ENCODE data around the gene CRYGB. TPM values are rescaled to one million over a fixed set of nuclear protein-coding genes. Genes with fewer than 3 reads are reported as not detected.
"Not testable (repeated sequence)": the region's sequence is repeated elsewhere in the genome, so short reads cannot be mapped to it uniquely, and the experiment has no call there.

The CRYGB gene
- total RNA-seq, 1 donor from 2014 or later, result not detected

- no peak overlapping the region for H3K27ac ChIP-seq (ENCODE audit: low read depth, low read length)
- no peak overlapping the region for H3K4me3 ChIP-seq (ENCODE audit: low read length in 3 of 3)
- H3K4me1 ChIP-seq (ENCODE audit: control insufficient read depth in 3 of 3, insufficient read depth in 3 of 3, low read length in 3 of 3), result no peaks in the 10 kb centered on the region
- H3K9me3 ChIP-seq (ENCODE audit: control insufficient read depth in 3 of 3, low read length in 3 of 3), result no peaks in the 10 kb centered on the region
- no peak overlapping the region for H3K9ac ChIP-seq (ENCODE audit: low read depth in 1 of 3, low read length in 3 of 3)
- no peaks in the 10 kb centered on the region for H3K27me3 ChIP-seq (ENCODE audit: control insufficient read depth in 3 of 3, insufficient read depth in 3 of 3, low read length in 3 of 3)
- no peaks in the 10 kb centered on the region for H3K36me3 ChIP-seq (ENCODE audit: control insufficient read depth in 3 of 3, insufficient read depth in 3 of 3, low read length in 3 of 3)
These were observed 9.9 kb downstream of the CRYGB start for GRCh38 chr2:208135794-208136715.

- H3K4me3 ChIP-seq (ENCODE audit: low read length in 3 of 3), result no peak overlapping the region
- no peak overlapping the region for H3K9ac ChIP-seq (ENCODE audit: low read depth in 1 of 3, low read length in 3 of 3)
- no peak overlapping the region for H3K27ac ChIP-seq (ENCODE audit: low read depth, low read length)
- H3K27me3 ChIP-seq (ENCODE audit: control insufficient read depth in 3 of 3, insufficient read depth in 3 of 3, low read length in 3 of 3), result no peaks in the 10 kb centered on the region
- no peaks in the 10 kb centered on the region for H3K9me3 ChIP-seq (ENCODE audit: control insufficient read depth in 3 of 3, low read length in 3 of 3)
- H3K4me1 ChIP-seq (ENCODE audit: control insufficient read depth in 3 of 3, insufficient read depth in 3 of 3, low read length in 3 of 3), result no peaks in the 10 kb centered on the region
- no peaks in the 10 kb centered on the region for H3K36me3 ChIP-seq (ENCODE audit: control insufficient read depth in 3 of 3, insufficient read depth in 3 of 3, low read length in 3 of 3)
These were observed 10.9 kb downstream of the CRYGB start for GRCh38 chr2:208134928-208135586.

- H3K27ac ChIP-seq (ENCODE audit: low read depth, low read length), result no peak overlapping the region
- no peak overlapping the region for H3K4me3 ChIP-seq (ENCODE audit: low read length in 3 of 3)
- no peaks in the 10 kb centered on the region for H3K36me3 ChIP-seq (ENCODE audit: control insufficient read depth in 3 of 3, insufficient read depth in 3 of 3, low read length in 3 of 3)
- no peaks in the 10 kb centered on the region for H3K27me3 ChIP-seq (ENCODE audit: control insufficient read depth in 3 of 3, insufficient read depth in 3 of 3, low read length in 3 of 3)
- no peaks in the 10 kb centered on the region for H3K9me3 ChIP-seq (ENCODE audit: control insufficient read depth in 3 of 3, low read length in 3 of 3)
- H3K4me1 ChIP-seq (ENCODE audit: control insufficient read depth in 3 of 3, insufficient read depth in 3 of 3, low read length in 3 of 3), result no peaks in the 10 kb centered on the region
- no peak overlapping the region for H3K9ac ChIP-seq (ENCODE audit: low read depth in 1 of 3, low read length in 3 of 3)
These were observed 15.2 kb downstream of the CRYGB start for GRCh38 chr2:208130712-208131110.

- Histone ChIP-seq H3K36me3 (ENCODE audit: control insufficient read depth in 3 of 3, insufficient read depth in 3 of 3, low read length in 3 of 3) (no peaks in the 10 kb centered on the region), H3K9me3 (ENCODE audit: control insufficient read depth in 3 of 3, low read length in 3 of 3) (no peaks in the 10 kb centered on the region), H3K27me3 (ENCODE audit: control insufficient read depth in 3 of 3, insufficient read depth in 3 of 3, low read length in 3 of 3) (peaks cover 0 to 2% (median under 1%) of the 10 kb centered on the region in 3 donors), H3K4me3 (ENCODE audit: low read length in 3 of 3) (no peak within 1 kb of the TSS), H3K4me1 (ENCODE audit: control insufficient read depth in 3 of 3, insufficient read depth in 3 of 3, low read length in 3 of 3) (no peaks in the 10 kb centered on the region), H3K27ac (ENCODE audit: low read depth, low read length) (no peak within 1 kb of the TSS), H3K9ac (ENCODE audit: low read depth in 1 of 3, low read length in 3 of 3) (no peak within 1 kb of the TSS)
These were observed 15.9 kb downstream of the CRYGB start, which contains the start of gene CRYGC for GRCh38 chr2:208129744-208130711. CRYGC (minus strand) TSS chr2:208129828; CDS start chr2:208129792, 36 bp downstream.

GRCh38 chr2:208128136-208128535, 17.8 kb downstream of the CRYGB start:
- peaks cover 2 to 15% (median 12%) of the 10 kb centered on the region in 3 donors for H3K27me3 ChIP-seq (ENCODE audit: control insufficient read depth in 3 of 3, insufficient read depth in 3 of 3, low read length in 3 of 3)
- H3K27ac ChIP-seq (ENCODE audit: low read depth, low read length), result no peak overlapping the region
- no peak overlapping the region for H3K4me3 ChIP-seq (ENCODE audit: low read length in 3 of 3)
- no peak overlapping the region for H3K9ac ChIP-seq (ENCODE audit: low read depth in 1 of 3, low read length in 3 of 3)
- H3K9me3 ChIP-seq (ENCODE audit: control insufficient read depth in 3 of 3, low read length in 3 of 3), result no peaks in the 10 kb centered on the region
- H3K36me3 ChIP-seq (ENCODE audit: control insufficient read depth in 3 of 3, insufficient read depth in 3 of 3, low read length in 3 of 3), result no peaks in the 10 kb centered on the region
- H3K4me1 ChIP-seq (ENCODE audit: control insufficient read depth in 3 of 3, insufficient read depth in 3 of 3, low read length in 3 of 3), result no peaks in the 10 kb centered on the region

- Histone ChIP-seq H3K36me3 (ENCODE audit: control insufficient read depth in 3 of 3, insufficient read depth in 3 of 3, low read length in 3 of 3) (no peaks in the 10 kb centered on the region), H3K4me3 (ENCODE audit: low read length in 3 of 3) (no peak overlapping the region), H3K27ac (ENCODE audit: low read depth, low read length) (no peak overlapping the region), H3K9ac (ENCODE audit: low read depth in 1 of 3, low read length in 3 of 3) (no peak overlapping the region), H3K4me1 (ENCODE audit: control insufficient read depth in 3 of 3, insufficient read depth in 3 of 3, low read length in 3 of 3) (no peaks in the 10 kb centered on the region), H3K9me3 (ENCODE audit: control insufficient read depth in 3 of 3, low read length in 3 of 3) (no peaks in the 10 kb centered on the region), H3K27me3 (ENCODE audit: control insufficient read depth in 3 of 3, insufficient read depth in 3 of 3, low read length in 3 of 3) (peaks cover 2 to 15% (median 12%) of the 10 kb centered on the region in 3 donors)
These were observed 18.9 kb downstream of the CRYGB start for GRCh38 chr2:208127090-208127489.

- Histone ChIP-seq H3K4me3 (ENCODE audit: low read length in 3 of 3) (no peak overlapping the region), H3K27ac (ENCODE audit: low read depth, low read length) (no peak overlapping the region), H3K27me3 (ENCODE audit: control insufficient read depth in 3 of 3, insufficient read depth in 3 of 3, low read length in 3 of 3) (peaks cover 2 to 15% (median 12%) of the 10 kb centered on the region in 3 donors)
These were observed 20.7 kb downstream of the CRYGB start for GRCh38 chr2:208125251-208125650.

GRCh38 chr2:208124013-208124715, 21.8 kb downstream of the CRYGB start, which contains the start of gene CRYGD:
CRYGD (minus strand) TSS chr2:208124524; CDS start chr2:208124473, 51 bp downstream.
- not testable (repeated sequence) for H3K4me1 ChIP-seq (ENCODE audit: control insufficient read depth in 3 of 3, insufficient read depth in 3 of 3, low read length in 3 of 3); H3K4me3 ChIP-seq (ENCODE audit: low read length in 3 of 3); H3K36me3 ChIP-seq (ENCODE audit: control insufficient read depth in 3 of 3, insufficient read depth in 3 of 3, low read length in 3 of 3); H3K9ac ChIP-seq (ENCODE audit: low read depth in 1 of 3, low read length in 3 of 3); H3K9me3 ChIP-seq (ENCODE audit: control insufficient read depth in 3 of 3, low read length in 3 of 3); H3K27ac ChIP-seq (ENCODE audit: low read depth, low read length)
- peaks cover 2 to 15% (median 12%) of the 10 kb centered on the region in 3 donors for H3K27me3 ChIP-seq (ENCODE audit: control insufficient read depth in 3 of 3, insufficient read depth in 3 of 3, low read length in 3 of 3)

More at GRCh38 chr2:208125251-208125650, 20.7 kb downstream of the CRYGB start:
- H3K36me3 ChIP-seq (ENCODE audit: control insufficient read depth in 3 of 3, insufficient read depth in 3 of 3, low read length in 3 of 3), result no peaks in the 10 kb centered on the region
- no peak overlapping the region for H3K9ac ChIP-seq (ENCODE audit: low read depth in 1 of 3, low read length in 3 of 3)
- H3K4me1 ChIP-seq (ENCODE audit: control insufficient read depth in 3 of 3, insufficient read depth in 3 of 3, low read length in 3 of 3), result no peaks in the 10 kb centered on the region
- H3K9me3 ChIP-seq (ENCODE audit: control insufficient read depth in 3 of 3, low read length in 3 of 3), result no peaks in the 10 kb centered on the region

- Histone ChIP-seq H3K36me3 (ENCODE audit: control insufficient read depth in 3 of 3, insufficient read depth in 3 of 3, low read length in 3 of 3) (no peaks in the 10 kb centered on the region), H3K27me3 (ENCODE audit: control insufficient read depth in 3 of 3, insufficient read depth in 3 of 3, low read length in 3 of 3) (peaks cover 2 to 15% (median 12%) of the 10 kb centered on the region in 3 donors), H3K27ac (ENCODE audit: low read depth, low read length) (no peak overlapping the region), H3K4me3 (ENCODE audit: low read length in 3 of 3) (no peak overlapping the region), H3K4me1 (ENCODE audit: control insufficient read depth in 3 of 3, insufficient read depth in 3 of 3, low read length in 3 of 3) (no peaks in the 10 kb centered on the region), H3K9me3 (ENCODE audit: control insufficient read depth in 3 of 3, low read length in 3 of 3) (no peaks in the 10 kb centered on the region), H3K9ac (ENCODE audit: low read depth in 1 of 3, low read length in 3 of 3) (no peak overlapping the region)
These were observed 23.7 kb downstream of the CRYGB start for GRCh38 chr2:208122248-208122647.
